ENCODE measurements around the gene VSIR.

VSIR gene

GRCh38 chr10:71727105-71727737, 46.1 kb downstream of the VSIR start:
- no peak for FAIRE-seq

GRCh38 chr10:71726580-71727104, 46.7 kb downstream of the VSIR start:
- no peak for FAIRE-seq

GRCh38 chr10:71725998-71726579, 47.2 kb downstream of the VSIR start:
- no peak for FAIRE-seq

GRCh38 chr10:71725249-71725648, 48.1 kb downstream of the VSIR start:
- FAIRE-seq, result no peak

GRCh38 chr10:71724539-71724938, 48.8 kb downstream of the VSIR start:
- no peak for FAIRE-seq

GRCh38 chr10:71723311-71723710, 50.0 kb downstream of the VSIR start:
- no peak for FAIRE-seq

- FAIRE-seq, result no peak
Observed at GRCh38 chr10:71722849-71723248, 50.5 kb downstream of the VSIR start.

GRCh38 chr10:71721313-71721712, 52.0 kb downstream of the VSIR start:
- FAIRE-seq, result no peak

- FAIRE-seq, result no peak
Observed at GRCh38 chr10:71720288-71720687, 53.0 kb downstream of the VSIR start.

- FAIRE-seq, result no peak
Observed at GRCh38 chr10:71719464-71720201, 53.7 kb downstream of the VSIR start, which contains the start of gene C10orf105. Gene C10orf105, minus strand, starts transcription at chr10:71719778. Its CDS starts 3,441 bp downstream, at chr10:71716337.

GRCh38 chr10:71719042-71719441, 54.3 kb downstream of the VSIR start:
- no peak for FAIRE-seq

GRCh38 chr10:71718165-71718698, 55.1 kb downstream of the VSIR start:
- FAIRE-seq, result no peak

- no peak for FAIRE-seq
Observed at GRCh38 chr10:71717551-71717951, 55.8 kb downstream of the VSIR start.

- FAIRE-seq, result no peak
Observed at GRCh38 chr10:71717056-71717455, 56.3 kb downstream of the VSIR start.

GRCh38 chr10:71716426-71716825, 56.9 kb downstream of the VSIR start:
- no peak for FAIRE-seq

GRCh38 chr10:71715860-71716259, 57.5 kb downstream of the VSIR start:
- FAIRE-seq, result no peak

- no peak for FAIRE-seq
Observed at GRCh38 chr10:71715026-71715425, 58.3 kb downstream of the VSIR start.

GRCh38 chr10:71714592-71714991, 58.7 kb downstream of the VSIR start:
- no peak for FAIRE-seq

- no peak for FAIRE-seq
Observed at GRCh38 chr10:71714031-71714410, 59.3 kb downstream of the VSIR start.

- FAIRE-seq, result no peak
Observed at GRCh38 chr10:71713135-71714030, 59.9 kb downstream of the VSIR start.

- FAIRE-seq, result no peak
Observed at GRCh38 chr10:71712572-71713134, 60.7 kb downstream of the VSIR start.

GRCh38 chr10:71712170-71712569, 61.1 kb downstream of the VSIR start:
- no peak for FAIRE-seq

Measured in TTC549 (cell line).